HEK293 (cell line): ENCODE measurements around the gene ADCY7.

Source experiments
- HOXA7 ChIP-seq: sonication (generic); formaldehyde crosslinking; IDR thresholded peaks from 2 replicates; pipeline ENCODE4 v1.8.1; 2022; ENCODE audit warnings: missing genetic modification reagents, borderline replicate concordance
- KLF1 ChIP-seq: fragments of 450-650 bp; formaldehyde crosslinking; IDR thresholded peaks from 2 replicates; pipeline ENCODE4 v1.5.1; 2016; ENCODE audit warnings: missing biosample characterization, missing genetic modification characterization
- SP7 ChIP-seq: fragments of 450-650 bp; formaldehyde crosslinking; IDR thresholded peaks from 2 replicates; pipeline ENCODE4 v1.5.1; 2016; ENCODE audit warnings: missing biosample characterization, missing genetic modification characterization
- ZBTB17 ChIP-seq: fragments of 450-650 bp; formaldehyde crosslinking; IDR thresholded peaks from 2 replicates; pipeline ENCODE4 v1.5.1; 2016; ENCODE audit warnings: missing biosample characterization, missing genetic modification characterization
- ZBTB7A ChIP-seq: fragments of 450-650 bp; formaldehyde crosslinking; IDR thresholded peaks from 2 replicates; pipeline ENCODE4 v1.5.1; 2016; ENCODE audit warnings: low read depth, missing biosample characterization, missing genetic modification characterization
- ZBTB8A ChIP-seq: fragments of 450-650 bp; formaldehyde crosslinking; IDR thresholded peaks from 2 replicates; pipeline ENCODE4 v1.5.1; 2016; ENCODE audit warnings: missing biosample characterization, missing genetic modification characterization
- ZNF140 ChIP-seq: fragments of 450-650 bp; formaldehyde crosslinking; IDR thresholded peaks from 2 replicates; pipeline ENCODE4 v1.5.1; 2016; ENCODE audit warnings: missing biosample characterization, missing genetic modification characterization
- ZNF23 ChIP-seq: fragments of 450-650 bp; formaldehyde crosslinking; IDR thresholded peaks from 2 replicates; pipeline ENCODE4 v1.5.1; 2016; ENCODE audit warnings: missing biosample characterization, missing genetic modification characterization, borderline replicate concordance
- ZNF792 ChIP-seq: fragments of 450-650 bp; formaldehyde crosslinking; IDR thresholded peaks from 2 replicates; pipeline ENCODE4 v1.5.1; 2016; ENCODE audit warnings: missing biosample characterization, missing genetic modification characterization
- TF ChIP-seq, protein P1 (sequence below): fragments of 450-650 bp; formaldehyde crosslinking; IDR thresholded peaks from 2 replicates; pipeline ENCODE4 v1.5.1; 2016; ENCODE audit warnings: missing biosample characterization, missing genetic modification characterization
- TF ChIP-seq, protein P2 (sequence below): fragments of 450-650 bp; formaldehyde crosslinking; IDR thresholded peaks from 2 replicates; pipeline ENCODE4 v1.5.1; 2016; ENCODE audit warnings: missing biosample characterization, missing genetic modification characterization

GRCh38 chr16:50267651-50268050 lies 1.3 kb downstream of the ADCY7 start:
- TF ChIP-seq, protein P1, sequence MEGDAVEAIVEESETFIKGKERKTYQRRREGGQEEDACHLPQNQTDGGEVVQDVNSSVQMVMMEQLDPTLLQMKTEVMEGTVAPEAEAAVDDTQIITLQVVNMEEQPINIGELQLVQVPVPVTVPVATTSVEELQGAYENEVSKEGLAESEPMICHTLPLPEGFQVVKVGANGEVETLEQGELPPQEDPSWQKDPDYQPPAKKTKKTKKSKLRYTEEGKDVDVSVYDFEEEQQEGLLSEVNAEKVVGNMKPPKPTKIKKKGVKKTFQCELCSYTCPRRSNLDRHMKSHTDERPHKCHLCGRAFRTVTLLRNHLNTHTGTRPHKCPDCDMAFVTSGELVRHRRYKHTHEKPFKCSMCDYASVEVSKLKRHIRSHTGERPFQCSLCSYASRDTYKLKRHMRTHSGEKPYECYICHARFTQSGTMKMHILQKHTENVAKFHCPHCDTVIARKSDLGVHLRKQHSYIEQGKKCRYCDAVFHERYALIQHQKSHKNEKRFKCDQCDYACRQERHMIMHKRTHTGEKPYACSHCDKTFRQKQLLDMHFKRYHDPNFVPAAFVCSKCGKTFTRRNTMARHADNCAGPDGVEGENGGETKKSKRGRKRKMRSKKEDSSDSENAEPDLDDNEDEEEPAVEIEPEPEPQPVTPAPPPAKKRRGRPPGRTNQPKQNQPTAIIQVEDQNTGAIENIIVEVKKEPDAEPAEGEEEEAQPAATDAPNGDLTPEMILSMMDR = no peak
- TF ChIP-seq KLF1 (tag by site-specific recombination) (no peak), SP7 (tag by site-specific recombination) (no peak), ZNF140 (no peak), HOXA7 (CRISPR knock-in tag) (no peak), ZBTB17 (tag by site-specific recombination) (no peak), ZNF792 (tag by site-specific recombination) (no peak), ZBTB7A (tag by site-specific recombination) (no peak), ZNF23 (tag by site-specific recombination) (no peak), ZBTB8A (no peak)
- TF ChIP-seq, protein P2, sequence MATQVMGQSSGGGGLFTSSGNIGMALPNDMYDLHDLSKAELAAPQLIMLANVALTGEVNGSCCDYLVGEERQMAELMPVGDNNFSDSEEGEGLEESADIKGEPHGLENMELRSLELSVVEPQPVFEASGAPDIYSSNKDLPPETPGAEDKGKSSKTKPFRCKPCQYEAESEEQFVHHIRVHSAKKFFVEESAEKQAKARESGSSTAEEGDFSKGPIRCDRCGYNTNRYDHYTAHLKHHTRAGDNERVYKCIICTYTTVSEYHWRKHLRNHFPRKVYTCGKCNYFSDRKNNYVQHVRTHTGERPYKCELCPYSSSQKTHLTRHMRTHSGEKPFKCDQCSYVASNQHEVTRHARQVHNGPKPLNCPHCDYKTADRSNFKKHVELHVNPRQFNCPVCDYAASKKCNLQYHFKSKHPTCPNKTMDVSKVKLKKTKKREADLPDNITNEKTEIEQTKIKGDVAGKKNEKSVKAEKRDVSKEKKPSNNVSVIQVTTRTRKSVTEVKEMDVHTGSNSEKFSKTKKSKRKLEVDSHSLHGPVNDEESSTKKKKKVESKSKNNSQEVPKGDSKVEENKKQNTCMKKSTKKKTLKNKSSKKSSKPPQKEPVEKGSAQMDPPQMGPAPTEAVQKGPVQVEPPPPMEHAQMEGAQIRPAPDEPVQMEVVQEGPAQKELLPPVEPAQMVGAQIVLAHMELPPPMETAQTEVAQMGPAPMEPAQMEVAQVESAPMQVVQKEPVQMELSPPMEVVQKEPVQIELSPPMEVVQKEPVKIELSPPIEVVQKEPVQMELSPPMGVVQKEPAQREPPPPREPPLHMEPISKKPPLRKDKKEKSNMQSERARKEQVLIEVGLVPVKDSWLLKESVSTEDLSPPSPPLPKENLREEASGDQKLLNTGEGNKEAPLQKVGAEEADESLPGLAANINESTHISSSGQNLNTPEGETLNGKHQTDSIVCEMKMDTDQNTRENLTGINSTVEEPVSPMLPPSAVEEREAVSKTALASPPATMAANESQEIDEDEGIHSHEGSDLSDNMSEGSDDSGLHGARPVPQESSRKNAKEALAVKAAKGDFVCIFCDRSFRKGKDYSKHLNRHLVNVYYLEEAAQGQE (tag by site-specific recombination) = no peak
